RPMI7951 (cell line): ENCODE data around the gene IGSF9. TPM values are rescaled to one million over a fixed set of nuclear protein-coding genes. Genes with fewer than 3 reads are reported as not detected.

ENCODE experiments used
- total RNA-seq: library from RNA; depleted of rRNA; stranded (reverse); fragments of >200 nt; shearing (Covaris generic); gene quantifications from 2 replicates; pipeline ENCODE4 v1.2.3, GENCODE V29; 2014; rRNA removed

IGSF9 gene
- total RNA-seq, 1 experiment from 2014 or later: not detected

Other genes starting within 250 kb of the IGSF9 start
- not detected in 2 replicates for gene CRP, start 231.0 kb downstream of the IGSF9 start, total RNA-seq
- gene DUSP23, start 164.7 kb downstream of the IGSF9 start, total RNA-seq: 34.5 and 51.2 TPM in 2 replicates
- 0.10 TPM in 1 of 2 replicates, not detected in the other for gene FCRL6, start 143.3 kb downstream of the IGSF9 start, total RNA-seq
- gene SLAMF8, start 118.7 kb downstream of the IGSF9 start, total RNA-seq: 1.5 and 2.6 TPM in 2 replicates
- 0.20 TPM in 1 of 2 replicates, not detected in the other for gene VSIG8, start 83.0 kb downstream of the IGSF9 start, total RNA-seq
- 2.2 and 2.9 TPM in 2 replicates for gene CFAP45, start 45.4 kb downstream of the IGSF9 start, total RNA-seq
- gene TAGLN2, start 20.1 kb downstream of the IGSF9 start, total RNA-seq: 811 and 1,008 TPM in 2 replicates
- gene SLAMF9, start 8.6 kb upstream of the IGSF9 start, total RNA-seq: 0.60 and 0.88 TPM in 2 replicates
- gene PIGM, start 86.4 kb upstream of the IGSF9 start, total RNA-seq: 4.7 and 4.9 TPM in 2 replicates
- 0.10 and 0.12 TPM in 2 replicates for gene KCNJ10, start 124.5 kb upstream of the IGSF9 start, total RNA-seq
- gene KCNJ9, start 135.9 kb upstream of the IGSF9 start, total RNA-seq: not detected in 2 replicates
- gene IGSF8, start 153.0 kb upstream of the IGSF9 start, total RNA-seq: 7.9 and 10.7 TPM in 2 replicates
- gene ATP1A2, start 170.1 kb upstream of the IGSF9 start, total RNA-seq: not detected in 2 replicates
- gene ATP1A4, start 206.0 kb upstream of the IGSF9 start, total RNA-seq: not detected in 2 replicates
- not detected in 2 replicates for gene CASQ1, start 245.0 kb upstream of the IGSF9 start, total RNA-seq